Stimulated activated CD8-positive, alpha-beta memory T cell treated with anti-CD3 and anti-CD28 coated beads, Interleukin-7, amount 100 ng/mL, for 48 hours (primary cell): Measurements from ENCODE around the gene EIF1.
"Not testable (repeated sequence)": the region's sequence is repeated elsewhere in the genome, so short reads cannot be mapped to it uniquely, and the experiment has no call there.

Experiments
- DNase-seq, 2 donors: peaks; one replicate each; pipeline ENCODE4 v3.0.0-alpha.2; 2020; ENCODE audit warnings: low read depth in 1 of 2; ENCODE audit errors: extremely low read depth in 1 of 2

The EIF1 gene

GRCh38 chr17:41697122-41697962, 8.7 kb downstream of the EIF1 start:
- no peak for DNase-seq

- DNase-seq = not testable (repeated sequence)
Observed at GRCh38 chr17:41700843-41701242, 12.2 kb downstream of the EIF1 start.

GRCh38 chr17:41702712-41703111, 14.0 kb downstream of the EIF1 start:
- no peak for DNase-seq

- DNase-seq = no peak
Observed at GRCh38 chr17:41705271-41705991, 16.7 kb downstream of the EIF1 start.

GRCh38 chr17:41707803-41708669, 19.4 kb downstream of the EIF1 start:
- no peak for DNase-seq

GRCh38 chr17:41710472-41711090, 21.9 kb downstream of the EIF1 start:
- peak in 1 of 2 donors; percentile 21 for DNase-seq

GRCh38 chr17:41711669-41712400, 23.1 kb downstream of the EIF1 start, which contains the start of gene GAST:
TSS of gene GAST (plus strand) at chr17:41712331. CDS start at chr17:41715437, 3,106 bp downstream.
- no peak for DNase-seq

GRCh38 chr17:41717408-41718286, 29.0 kb downstream of the EIF1 start:
- no peak for DNase-seq

- DNase-seq = no peak
Observed at GRCh38 chr17:41718287-41718645, 29.6 kb downstream of the EIF1 start.

GRCh38 chr17:41722231-41722630, 33.5 kb downstream of the EIF1 start:
- no peak for DNase-seq

- DNase-seq = no peak
Observed at GRCh38 chr17:41723801-41724475, 35.3 kb downstream of the EIF1 start.

- DNase-seq = no peak
Observed at GRCh38 chr17:41724476-41725050, 35.9 kb downstream of the EIF1 start.

GRCh38 chr17:41725134-41725533, 36.4 kb downstream of the EIF1 start:
- no peak for DNase-seq

- no peak for DNase-seq
Observed at GRCh38 chr17:41728056-41728455, 39.4 kb downstream of the EIF1 start.

GRCh38 chr17:41730479-41730878, 41.8 kb downstream of the EIF1 start:
- no peak for DNase-seq

GRCh38 chr17:41731836-41732235, 43.2 kb downstream of the EIF1 start:
- DNase-seq = no peak

- no peak for DNase-seq
Observed at GRCh38 chr17:41733348-41734138, 44.9 kb downstream of the EIF1 start.
